ENCODE measurements around the gene CMTM5.

DNA sequence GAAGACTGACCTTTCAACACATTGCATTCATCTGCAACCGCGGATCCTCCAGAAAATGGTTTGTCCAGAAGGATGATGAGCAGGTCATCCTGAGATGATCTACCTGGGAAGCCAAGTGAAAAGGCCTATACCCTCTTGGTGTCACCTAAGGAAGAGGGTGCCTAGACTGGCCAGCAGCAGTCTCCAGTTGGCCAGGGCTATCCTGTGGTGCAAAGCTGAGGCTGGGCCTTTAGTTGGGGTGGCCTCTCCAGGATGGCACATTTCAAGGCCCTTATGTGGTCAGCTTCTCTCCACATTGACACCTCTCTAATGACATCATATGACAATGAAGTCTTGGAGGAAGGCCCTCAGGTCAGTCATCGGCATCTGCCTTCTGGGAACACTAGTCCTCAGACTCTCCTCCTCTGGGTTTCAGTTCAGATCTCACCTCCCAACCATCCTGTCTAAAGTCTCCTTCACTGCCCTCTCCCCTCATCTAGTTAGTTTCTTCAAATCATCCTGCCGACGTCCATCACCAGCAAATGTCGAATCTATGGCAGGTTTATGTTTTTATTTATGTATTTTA is 20.9 kb upstream of the CMTM5 start:
- TF ChIP-seq, protein P1, sequence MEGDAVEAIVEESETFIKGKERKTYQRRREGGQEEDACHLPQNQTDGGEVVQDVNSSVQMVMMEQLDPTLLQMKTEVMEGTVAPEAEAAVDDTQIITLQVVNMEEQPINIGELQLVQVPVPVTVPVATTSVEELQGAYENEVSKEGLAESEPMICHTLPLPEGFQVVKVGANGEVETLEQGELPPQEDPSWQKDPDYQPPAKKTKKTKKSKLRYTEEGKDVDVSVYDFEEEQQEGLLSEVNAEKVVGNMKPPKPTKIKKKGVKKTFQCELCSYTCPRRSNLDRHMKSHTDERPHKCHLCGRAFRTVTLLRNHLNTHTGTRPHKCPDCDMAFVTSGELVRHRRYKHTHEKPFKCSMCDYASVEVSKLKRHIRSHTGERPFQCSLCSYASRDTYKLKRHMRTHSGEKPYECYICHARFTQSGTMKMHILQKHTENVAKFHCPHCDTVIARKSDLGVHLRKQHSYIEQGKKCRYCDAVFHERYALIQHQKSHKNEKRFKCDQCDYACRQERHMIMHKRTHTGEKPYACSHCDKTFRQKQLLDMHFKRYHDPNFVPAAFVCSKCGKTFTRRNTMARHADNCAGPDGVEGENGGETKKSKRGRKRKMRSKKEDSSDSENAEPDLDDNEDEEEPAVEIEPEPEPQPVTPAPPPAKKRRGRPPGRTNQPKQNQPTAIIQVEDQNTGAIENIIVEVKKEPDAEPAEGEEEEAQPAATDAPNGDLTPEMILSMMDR (IDR thresholded peaks at IDR 0.05; ENCODE audit: low read depth, low read length): no peak
- TF ChIP-seq EZH2phosphoT487 (IDR thresholded peaks at IDR 0.05; ENCODE audit: low read depth): no peak

Data from OCI-LY3 (cell line).